Hepatocyte (in vitro differentiated cells): ENCODE measurements around the gene FBXO10.
A peak's percentile ranks its signal among the peaks of the same experiment; 100 is the strongest.

Experiments used
- CTCF ChIP-seq: fragments of 200-600 bp; sonication (generic); IDR thresholded peaks from 2 replicates; pipeline ENCODE4 v1.5.1; 2016; ENCODE audit warnings: antibody characterized with exemption, mild to moderate bottlenecking; ENCODE audit not compliant: poor library complexity
- EZH2 ChIP-seq: fragments of 200-600 bp; sonication (generic); IDR thresholded peaks from 2 replicates; pipeline ENCODE4 v1.6.1; 2016; ENCODE audit warnings: antibody characterized with exemption, mild to moderate bottlenecking, borderline replicate concordance

DNA sequence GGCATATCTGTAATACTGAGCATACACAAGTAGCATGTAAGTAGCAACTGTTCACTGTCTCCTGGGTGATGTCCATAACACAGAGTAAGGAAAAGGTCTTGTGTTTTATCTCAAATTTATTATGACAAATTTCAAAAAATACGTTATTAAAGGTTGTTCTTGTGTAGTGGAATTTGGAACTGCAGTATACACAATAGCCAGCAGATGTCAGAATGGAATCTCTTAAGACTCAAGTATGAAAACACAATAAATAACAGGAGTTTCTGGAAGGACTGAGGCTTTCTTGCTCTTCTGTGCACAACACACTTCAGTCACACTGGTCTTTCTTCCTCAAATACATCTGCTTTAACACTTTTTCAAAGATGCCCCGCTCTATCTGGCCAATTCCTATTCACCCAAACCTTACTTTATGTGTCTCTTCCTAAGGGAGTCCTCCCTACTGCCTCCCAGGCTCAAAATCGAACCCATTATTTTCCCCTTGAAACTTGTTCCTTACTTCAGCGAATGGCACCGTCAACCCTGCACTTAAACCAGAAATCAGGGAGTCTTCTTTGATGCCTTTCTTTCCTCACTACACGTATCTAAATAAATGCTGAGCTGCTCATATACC lies 6.5 kb upstream of the FBXO10 start:
- TF ChIP-seq CTCF (peak; percentile 77), EZH2 (no peak)
